ENCODE measurements around the gene NLRP6. TPM values are rescaled to one million over a fixed set of nuclear protein-coding genes. Genes with fewer than 3 reads are reported as not detected.

NLRP6 gene
- total and polyA plus RNA-seq, 2 donors from 2014 or later = 0.32 to 1.6 TPM

GRCh38 chr11:282171-282570 is 4.0 kb downstream of the NLRP6 start:
- Histone ChIP-seq H3K9ac (ENCODE audit: low read length in 3 of 3) (no peak overlapping the region), H3K4me3 (ENCODE audit: low read length in 3 of 3) (no peak overlapping the region), H3K27ac (ENCODE audit: low read depth in 2 of 2, low read length in 2 of 2) (no peak overlapping the region), H3K4me1 (ENCODE audit: control insufficient read depth in 2 of 3, insufficient read depth in 2 of 3, low read depth in 1 of 3, low read length in 3 of 3) (peaks cover 0 to 14% (median 0%) of the 10 kb centered on the region in 3 donors), H3K9me3 (ENCODE audit: control insufficient read depth in 2 of 3, insufficient read depth in 1 of 3, low read length in 3 of 3) (no peaks in the 10 kb centered on the region), H3K36me3 (ENCODE audit: control insufficient read depth in 2 of 3, insufficient read depth in 3 of 3, low read length in 3 of 3) (no peaks in the 10 kb centered on the region), H3K27me3 (ENCODE audit: control insufficient read depth, insufficient read depth, low read length) (peaks cover 19% of the 10 kb centered on the region)
- intact Hi-C loops (cut with DNase I) = no loop called here
- DNase-seq (peak in 1 of 5 donors; percentile 60), FAIRE-seq (no peak)
- no peak for TF ChIP-seq CTCF (IDR thresholded peaks at IDR 0.05; ENCODE audit: borderline replicate concordance, extremely low read depth, insufficient read depth)

GRCh38 chr11:282630-283360 is 4.6 kb downstream of the NLRP6 start:
- H3K36me3 ChIP-seq (ENCODE audit: control insufficient read depth in 2 of 3, insufficient read depth in 3 of 3, low read length in 3 of 3) = no peaks in the 10 kb centered on the region
- no peak overlapping the region for H3K9ac ChIP-seq (ENCODE audit: low read length in 3 of 3)
- H3K9me3 ChIP-seq (ENCODE audit: control insufficient read depth in 2 of 3, insufficient read depth in 1 of 3, low read length in 3 of 3) = no peaks in the 10 kb centered on the region
- intact Hi-C loops (cut with DNase I) = no loop called here
- peaks cover 19% of the 10 kb centered on the region for H3K27me3 ChIP-seq (ENCODE audit: control insufficient read depth, insufficient read depth, low read length)
- H3K4me3 ChIP-seq (ENCODE audit: low read length in 3 of 3) = no peak overlapping the region
- no peak overlapping the region for H3K27ac ChIP-seq (ENCODE audit: low read depth in 2 of 2, low read length in 2 of 2)
- DNase-seq (peak in 1 of 5 donors; percentile 55), FAIRE-seq (no peak)
- peaks cover 0 to 14% (median 0%) of the 10 kb centered on the region in 3 donors for H3K4me1 ChIP-seq (ENCODE audit: control insufficient read depth in 2 of 3, insufficient read depth in 2 of 3, low read depth in 1 of 3, low read length in 3 of 3)
- TF ChIP-seq CTCF (IDR thresholded peaks at IDR 0.05; ENCODE audit: borderline replicate concordance, extremely low read depth, insufficient read depth) = no peak

- Histone ChIP-seq H3K4me1 (ENCODE audit: control insufficient read depth in 2 of 3, insufficient read depth in 2 of 3, low read depth in 1 of 3, low read length in 3 of 3) (peaks cover 0 to 17% (median 0%) of the 10 kb centered on the region in 3 donors), H3K4me3 (ENCODE audit: low read length in 3 of 3) (no peak overlapping the region), H3K9me3 (ENCODE audit: control insufficient read depth in 2 of 3, insufficient read depth in 1 of 3, low read length in 3 of 3) (no peaks in the 10 kb centered on the region), H3K36me3 (ENCODE audit: control insufficient read depth in 2 of 3, insufficient read depth in 3 of 3, low read length in 3 of 3) (no peaks in the 10 kb centered on the region), H3K27me3 (ENCODE audit: control insufficient read depth, insufficient read depth, low read length) (peaks cover 19% of the 10 kb centered on the region), H3K9ac (ENCODE audit: low read length in 3 of 3) (no peak overlapping the region), H3K27ac (ENCODE audit: low read depth in 2 of 2, low read length in 2 of 2) (no peak overlapping the region)
- intact Hi-C loops (cut with DNase I) = no loop called here
- no peak for TF ChIP-seq CTCF (IDR thresholded peaks at IDR 0.05; ENCODE audit: borderline replicate concordance, extremely low read depth, insufficient read depth)
- DNase-seq (no peak), FAIRE-seq (no peak)
Measured at GRCh38 chr11:283405-284104, 5.3 kb downstream of the NLRP6 start.

Data from kidney (tissue), 14 donors.